ENCODE measurements around the gene FOXO6.
A peak's percentile ranks its signal among the peaks of the same experiment; 100 is the strongest.

Gene FOXO6

GRCh38 chr1:41367288-41367642 is 6.0 kb downstream of the FOXO6 start:
- DNase-seq (ENCODE audit: low spot score) = no peak

GRCh38 chr1:41368366-41368765 is 7.1 kb downstream of the FOXO6 start:
- DNase-seq (ENCODE audit: low spot score) = no peak

- DNase-seq (ENCODE audit: low spot score) = no peak
Measured at GRCh38 chr1:41368801-41369200, 7.6 kb downstream of the FOXO6 start.

- no peak for DNase-seq (ENCODE audit: low spot score)
Measured at GRCh38 chr1:41369531-41369930, 8.3 kb downstream of the FOXO6 start.

- no peak for DNase-seq (ENCODE audit: low spot score)
Measured at GRCh38 chr1:41370225-41370624, 9.0 kb downstream of the FOXO6 start.

GRCh38 chr1:41370756-41371420 is 9.7 kb downstream of the FOXO6 start:
- no peak for DNase-seq (ENCODE audit: low spot score)

GRCh38 chr1:41371630-41372599 is 10.7 kb downstream of the FOXO6 start:
- peak; percentile 59 for DNase-seq (ENCODE audit: low spot score)

GRCh38 chr1:41372600-41372993 is 11.4 kb downstream of the FOXO6 start:
- DNase-seq (ENCODE audit: low spot score) = no peak

- DNase-seq (ENCODE audit: low spot score) = no peak
Measured at GRCh38 chr1:41373373-41373772, 12.1 kb downstream of the FOXO6 start.

GRCh38 chr1:41374711-41375110 is 13.5 kb downstream of the FOXO6 start:
- DNase-seq (ENCODE audit: low spot score) = no peak

- no peak for DNase-seq (ENCODE audit: low spot score)
Measured at GRCh38 chr1:41377397-41377796, 16.2 kb downstream of the FOXO6 start.

GRCh38 chr1:41378222-41378621 is 17.0 kb downstream of the FOXO6 start:
- DNase-seq (ENCODE audit: low spot score) = no peak

GRCh38 chr1:41378999-41379737 is 17.9 kb downstream of the FOXO6 start:
- no peak for DNase-seq (ENCODE audit: low spot score)

GRCh38 chr1:41379738-41380130 is 18.5 kb downstream of the FOXO6 start:
- no peak for DNase-seq (ENCODE audit: low spot score)

- DNase-seq (ENCODE audit: low spot score) = no peak
Measured at GRCh38 chr1:41380195-41380594, 19.0 kb downstream of the FOXO6 start.

GRCh38 chr1:41380979-41381691 is 19.9 kb downstream of the FOXO6 start:
- DNase-seq (ENCODE audit: low spot score) = peak; percentile 37

GRCh38 chr1:41381692-41382479 is 20.7 kb downstream of the FOXO6 start:
- DNase-seq (ENCODE audit: low spot score) = peak; percentile 65

GRCh38 chr1:41382480-41383090 is 21.4 kb downstream of the FOXO6 start:
- DNase-seq (ENCODE audit: low spot score) = peak; percentile 66

- DNase-seq (ENCODE audit: low spot score) = no peak
Measured at GRCh38 chr1:41383094-41383852, 22.0 kb downstream of the FOXO6 start.

- no peak for DNase-seq (ENCODE audit: low spot score)
Measured at GRCh38 chr1:41384579-41384978, 23.3 kb downstream of the FOXO6 start.
